ENCODE results near the gene RP2. TPM values are rescaled to one million over a fixed set of nuclear protein-coding genes. Genes with fewer than 3 reads are reported as not detected.

RP2 gene
- total RNA-seq, 2 donors from 2014 or later, result 6.0 to 7.6 TPM

DNA sequence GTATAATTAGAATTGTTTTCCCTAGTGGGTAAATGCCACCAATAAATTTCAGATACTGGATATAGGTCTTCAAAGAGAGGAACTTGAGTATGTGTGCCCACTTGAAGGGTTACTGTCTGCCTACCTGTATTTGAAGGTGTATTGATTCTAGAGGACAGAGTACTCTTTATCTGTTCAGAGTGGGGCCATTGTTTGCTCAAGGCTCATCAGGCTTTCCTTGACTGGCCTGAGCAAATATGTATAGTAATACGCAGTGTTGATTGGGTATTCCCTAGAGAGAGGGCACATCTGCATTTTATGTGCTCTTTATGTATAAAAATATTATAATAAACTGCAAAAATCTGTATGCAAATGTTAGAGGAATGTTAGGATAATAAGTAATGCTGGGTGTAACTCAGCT is 23.7 kb downstream of the RP2 start:
- Histone ChIP-seq H3K36me3 (no peaks in the 10 kb centered on the region), H3K9me3 (no peaks in the 10 kb centered on the region), H3K4me1 (replicated peaks) (no peaks in the 10 kb centered on the region), H3K4me3 (no peak overlapping the region), H3K27ac (no peak overlapping the region), H3K27me3 (replicated peaks; ENCODE audit: insufficient read depth) (no peaks in the 10 kb centered on the region)
- no peak for DNase-seq (ENCODE audit: low spot score)
- WGBS, result 71% methylated on average over 1 of the region's 1 CpG
- TF ChIP-seq, protein P1, sequence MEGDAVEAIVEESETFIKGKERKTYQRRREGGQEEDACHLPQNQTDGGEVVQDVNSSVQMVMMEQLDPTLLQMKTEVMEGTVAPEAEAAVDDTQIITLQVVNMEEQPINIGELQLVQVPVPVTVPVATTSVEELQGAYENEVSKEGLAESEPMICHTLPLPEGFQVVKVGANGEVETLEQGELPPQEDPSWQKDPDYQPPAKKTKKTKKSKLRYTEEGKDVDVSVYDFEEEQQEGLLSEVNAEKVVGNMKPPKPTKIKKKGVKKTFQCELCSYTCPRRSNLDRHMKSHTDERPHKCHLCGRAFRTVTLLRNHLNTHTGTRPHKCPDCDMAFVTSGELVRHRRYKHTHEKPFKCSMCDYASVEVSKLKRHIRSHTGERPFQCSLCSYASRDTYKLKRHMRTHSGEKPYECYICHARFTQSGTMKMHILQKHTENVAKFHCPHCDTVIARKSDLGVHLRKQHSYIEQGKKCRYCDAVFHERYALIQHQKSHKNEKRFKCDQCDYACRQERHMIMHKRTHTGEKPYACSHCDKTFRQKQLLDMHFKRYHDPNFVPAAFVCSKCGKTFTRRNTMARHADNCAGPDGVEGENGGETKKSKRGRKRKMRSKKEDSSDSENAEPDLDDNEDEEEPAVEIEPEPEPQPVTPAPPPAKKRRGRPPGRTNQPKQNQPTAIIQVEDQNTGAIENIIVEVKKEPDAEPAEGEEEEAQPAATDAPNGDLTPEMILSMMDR (IDR thresholded peaks at IDR 0.05), result no peak
- TF ChIP-seq POLR2A (IDR thresholded peaks at IDR 0.05) (no peak), POLR2AphosphoS5 (IDR thresholded peaks at IDR 0.05) (no peak)
- intact Hi-C loops (cut with DNase I), result no loop called here

DNA sequence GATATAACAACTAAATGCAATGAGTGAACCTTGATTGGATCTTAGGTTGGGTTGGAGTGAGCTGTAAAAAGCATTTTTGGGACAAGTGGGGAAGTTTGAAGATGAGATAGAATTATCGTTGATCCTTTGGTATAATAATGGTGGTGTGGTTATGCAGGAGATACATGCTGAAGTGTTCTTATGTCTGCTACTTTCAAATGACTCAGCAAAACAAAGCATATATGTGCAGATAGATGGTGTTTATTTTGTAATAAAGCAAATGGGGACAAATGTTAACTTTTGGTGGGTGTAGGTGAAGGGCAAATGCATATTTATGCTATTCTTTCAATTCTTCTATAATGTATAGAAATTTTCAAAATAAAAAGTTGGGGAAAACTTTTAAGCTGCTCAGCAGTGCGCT is 26.2 kb downstream of the RP2 start:
- no peak overlapping the region for H3K27ac ChIP-seq
- H3K36me3 ChIP-seq, result no peaks in the 10 kb centered on the region
- 93% methylated on average over 2 of the region's 2 CpGs for WGBS
- H3K27me3 ChIP-seq (replicated peaks; ENCODE audit: insufficient read depth), result no peaks in the 10 kb centered on the region
- no peak for DNase-seq (ENCODE audit: low spot score)
- no peak overlapping the region for H3K4me3 ChIP-seq
- H3K4me1 ChIP-seq (replicated peaks), result no peaks in the 10 kb centered on the region
- intact Hi-C loops (cut with DNase I), result no loop called here
- TF ChIP-seq, protein P1 (IDR thresholded peaks at IDR 0.05), result no peak
- TF ChIP-seq POLR2AphosphoS5 (IDR thresholded peaks at IDR 0.05) (no peak), POLR2A (IDR thresholded peaks at IDR 0.05) (no peak)
- H3K9me3 ChIP-seq, result no peaks in the 10 kb centered on the region

DNA sequence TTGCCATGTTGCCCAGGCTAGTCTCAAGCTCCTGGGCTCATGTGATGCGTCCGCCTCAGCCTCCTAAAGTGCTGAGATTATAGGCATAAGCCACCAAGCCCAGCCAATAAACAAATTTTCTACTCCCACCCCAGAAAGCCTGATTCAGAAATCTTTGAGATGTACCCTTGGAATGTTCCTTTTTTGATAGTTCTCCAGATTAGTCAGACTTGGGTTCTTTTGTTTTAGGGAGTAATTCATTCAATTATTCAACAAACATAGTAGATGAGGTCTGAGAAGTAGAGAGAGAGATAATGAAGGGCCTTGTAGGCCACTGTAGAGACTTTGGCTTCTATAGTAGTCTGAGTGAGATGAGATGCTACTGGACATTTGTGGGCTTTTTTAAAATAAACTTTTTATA is 27.8 kb downstream of the RP2 start:
- Histone ChIP-seq H3K9me3 (no peaks in the 10 kb centered on the region), H3K4me1 (replicated peaks) (no peaks in the 10 kb centered on the region), H3K27me3 (replicated peaks; ENCODE audit: insufficient read depth) (no peaks in the 10 kb centered on the region), H3K36me3 (no peaks in the 10 kb centered on the region), H3K27ac (no peak overlapping the region), H3K4me3 (no peak overlapping the region)
- DNase-seq (ENCODE audit: low spot score), result no peak
- intact Hi-C loops (cut with DNase I), result no loop called here
- WGBS, result 95% methylated on average over 2 of the region's 2 CpGs
- TF ChIP-seq POLR2A (IDR thresholded peaks at IDR 0.05), result no peak
- TF ChIP-seq, protein P1 (IDR thresholded peaks at IDR 0.05), result no peak
- no peak for TF ChIP-seq POLR2AphosphoS5 (IDR thresholded peaks at IDR 0.05)

DNA sequence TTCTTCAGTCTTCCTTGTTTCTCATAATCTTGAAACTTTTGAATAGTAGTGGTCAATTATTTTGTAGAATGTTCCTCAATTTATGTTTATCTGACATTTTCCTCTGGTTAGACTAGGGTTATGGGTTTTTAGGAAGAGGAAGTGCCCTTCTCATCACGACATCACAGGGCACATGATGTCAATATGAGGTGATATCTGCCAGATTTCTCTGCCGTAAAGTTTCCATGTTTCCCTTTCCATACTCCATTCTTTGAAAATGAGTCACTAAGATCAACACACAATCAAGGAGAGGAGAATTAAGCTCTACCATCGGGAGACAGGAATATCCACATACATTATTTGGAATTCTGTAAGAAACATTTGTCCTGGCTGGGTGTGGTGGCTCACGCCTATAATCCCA is 28.4 kb downstream of the RP2 start:
- H3K4me1 ChIP-seq (replicated peaks), result no peaks in the 10 kb centered on the region
- H3K27me3 ChIP-seq (replicated peaks; ENCODE audit: insufficient read depth), result no peaks in the 10 kb centered on the region
- no peak for TF ChIP-seq POLR2AphosphoS5 (IDR thresholded peaks at IDR 0.05)
- TF ChIP-seq POLR2A (IDR thresholded peaks at IDR 0.05), result no peak
- TF ChIP-seq, protein P1 (IDR thresholded peaks at IDR 0.05), result no peak
- WGBS, result 68% methylated on average over 4 of the region's 4 CpGs
- no peaks in the 10 kb centered on the region for H3K36me3 ChIP-seq
- no peak for DNase-seq (ENCODE audit: low spot score)
- no peak overlapping the region for H3K4me3 ChIP-seq
- H3K27ac ChIP-seq, result no peak overlapping the region
- intact Hi-C loops (cut with DNase I), result no loop called here
- no peaks in the 10 kb centered on the region for H3K9me3 ChIP-seq

DNA sequence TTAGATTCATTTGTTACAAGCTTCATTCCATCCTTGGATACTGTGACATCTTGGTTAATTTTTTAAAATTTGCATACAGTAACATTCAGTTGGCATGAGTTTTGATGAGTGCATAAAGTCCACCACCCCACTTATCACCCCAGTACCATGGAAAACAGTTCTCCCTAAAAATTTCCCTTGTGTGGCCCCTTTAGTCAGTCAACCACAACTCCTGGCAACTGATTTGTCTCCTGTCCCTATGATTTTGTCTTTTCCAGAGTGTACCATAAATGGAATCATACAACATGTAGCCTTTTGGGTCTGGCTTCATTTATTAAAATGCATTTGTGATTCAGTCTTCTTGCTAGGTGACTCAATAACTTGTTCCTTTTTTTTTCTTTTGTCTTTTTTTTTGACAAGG is 29.9 kb downstream of the RP2 start:
- Histone ChIP-seq H3K4me1 (replicated peaks) (no peaks in the 10 kb centered on the region), H3K36me3 (no peaks in the 10 kb centered on the region), H3K27ac (no peak overlapping the region), H3K4me3 (no peak overlapping the region), H3K9me3 (no peaks in the 10 kb centered on the region), H3K27me3 (replicated peaks; ENCODE audit: insufficient read depth) (no peaks in the 10 kb centered on the region)
- TF ChIP-seq POLR2A (IDR thresholded peaks at IDR 0.05) (no peak), POLR2AphosphoS5 (IDR thresholded peaks at IDR 0.05) (no peak)
- TF ChIP-seq, protein P1 (IDR thresholded peaks at IDR 0.05), result no peak
- no peak for DNase-seq (ENCODE audit: low spot score)
- intact Hi-C loops (cut with DNase I), result no loop called here
